Adrenal gland (tissue), 5 donors: Measurements from ENCODE around the gene HLF.

Experiments
- CTCF ChIP-seq, 6 experiments: fragments of 450-650 bp in 4 of 6; fragments of 200-600 bp in 2 of 6; sonication (generic) in 1 of 6; IDR thresholded peaks; 1 replicate in 5 of 6; 2 replicates in 1 of 6; pipeline versions ENCODE4 v1.5.1 to v1.8.0; 2016 to 2021; ENCODE audit warnings: antibody characterized with exemption in 6 of 6, mild to moderate bottlenecking in 2 of 6, moderate library complexity in 1 of 6
- POLR2A ChIP-seq, 2 donors: fragments of 450-650 bp; IDR thresholded peaks; one replicate each; pipeline ENCODE4 v1.6.1; 2017; ENCODE audit warnings: antibody characterized with exemption in 2 of 2, mild to moderate bottlenecking in 2 of 2, moderate library complexity in 1 of 2
- donor health status: DM: no; HTN: no; CAD: no.

- TF ChIP-seq POLR2A (IDR thresholded peaks at IDR 0.05), result no peak
- no peak for TF ChIP-seq CTCF (IDR thresholded peaks at IDR 0.05)
These were observed 18.8 kb upstream of the HLF start for GRCh38 chr17:55245986-55246385.
